Kidney glomerular epithelial cell (primary cell): ENCODE data around the gene SKAP2.
"Not testable (repeated sequence)": the region's sequence is repeated elsewhere in the genome, so short reads cannot be mapped to it uniquely, and the experiment has no call there.

Experiments used
- DNase-seq: peaks from one replicate; lab custom pipeline; 2025; lab: John Stamatoyannopoulos, UW

SKAP2 gene

DNA sequence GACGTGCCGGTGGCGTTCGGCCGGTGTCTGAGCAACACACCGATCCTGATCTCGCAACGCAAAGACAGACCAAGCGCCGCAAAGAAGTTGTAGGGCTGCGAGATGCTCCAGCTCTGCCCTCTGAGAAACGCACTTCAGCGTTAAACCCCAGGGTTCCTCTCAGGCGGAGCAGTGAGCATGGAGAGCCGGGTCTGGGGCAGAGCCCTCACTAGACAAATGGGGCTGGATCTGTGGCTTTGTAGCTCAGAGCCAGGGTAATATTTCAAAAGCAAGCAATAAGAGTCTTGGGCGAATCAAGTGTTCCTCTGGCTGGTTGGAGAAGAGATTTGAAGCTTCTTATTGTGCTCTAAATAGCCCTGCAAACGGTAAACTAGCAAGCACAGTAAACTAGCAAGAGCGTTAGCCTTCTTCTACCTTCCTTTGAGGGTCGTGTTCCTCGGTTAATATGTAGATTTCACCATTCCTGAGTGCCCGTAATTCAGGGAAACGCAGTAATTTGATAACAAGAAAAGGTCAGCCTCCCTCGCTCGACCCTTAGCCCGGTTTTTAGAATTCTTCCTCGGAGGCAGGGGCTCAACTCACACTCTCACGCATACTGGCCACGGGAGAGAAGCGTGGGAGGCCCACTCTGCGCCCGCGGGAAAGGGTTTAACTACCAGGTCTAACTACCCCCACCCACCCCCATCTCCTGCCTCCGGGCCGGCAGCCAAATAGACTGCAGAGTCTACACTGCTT, 6.7 kb downstream of the SKAP2 start:
- peak; percentile 48 for DNase-seq

DNA sequence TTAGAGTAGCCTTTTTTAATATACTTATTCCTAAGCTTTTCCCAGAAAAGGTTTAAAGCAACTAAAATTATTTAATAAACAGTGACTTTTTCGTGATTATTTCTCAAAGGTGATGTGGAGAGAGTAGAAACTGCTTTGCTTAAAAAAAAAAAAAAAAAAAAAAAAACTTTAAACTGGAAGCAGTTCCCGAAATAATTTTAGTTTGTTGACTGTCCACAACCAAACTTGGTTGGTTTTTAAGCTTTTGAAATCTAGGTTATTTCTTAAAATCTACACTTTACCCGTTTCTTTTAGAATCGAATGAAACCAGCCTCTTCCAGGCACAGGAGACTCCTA, 7.3 kb downstream of the SKAP2 start:
- no peak for DNase-seq

DNA sequence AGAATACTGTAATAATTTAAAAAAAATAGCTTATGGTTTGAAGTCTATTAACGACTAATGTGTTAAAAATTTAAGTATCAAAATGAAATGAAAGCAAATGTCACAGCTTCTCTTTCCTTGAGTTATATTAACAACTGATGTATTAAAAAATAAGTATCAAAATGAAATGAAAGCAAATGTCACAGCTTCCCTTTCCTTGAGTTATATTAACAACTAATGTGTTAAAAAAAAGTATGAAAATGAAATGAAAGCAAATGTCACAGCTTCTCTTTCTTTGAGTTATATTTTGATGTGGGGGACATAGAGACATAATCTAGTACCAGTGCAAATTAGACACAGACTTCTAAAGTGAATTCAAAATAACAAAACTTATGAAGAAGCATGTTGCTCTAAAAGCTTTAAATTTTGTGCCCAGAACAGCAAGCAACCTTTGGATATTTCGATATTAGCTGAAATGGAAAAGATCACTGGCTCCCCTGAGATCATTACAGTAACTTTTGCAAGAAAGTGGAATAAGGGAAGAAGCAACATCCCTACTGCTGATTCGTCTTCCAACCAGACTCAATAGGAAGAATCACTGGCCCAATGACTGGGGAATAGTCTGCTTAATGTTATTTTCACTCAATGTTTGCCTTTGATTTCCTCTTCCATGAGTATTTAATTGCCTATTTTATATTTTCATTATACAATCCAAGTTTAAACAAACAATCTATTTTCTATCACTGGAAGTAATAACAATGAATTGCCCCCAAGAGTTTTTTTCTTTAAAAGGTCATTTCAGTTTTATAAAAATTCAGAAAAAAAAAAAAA, 8.0 kb downstream of the SKAP2 start:
- peak; percentile 74 for DNase-seq

DNA sequence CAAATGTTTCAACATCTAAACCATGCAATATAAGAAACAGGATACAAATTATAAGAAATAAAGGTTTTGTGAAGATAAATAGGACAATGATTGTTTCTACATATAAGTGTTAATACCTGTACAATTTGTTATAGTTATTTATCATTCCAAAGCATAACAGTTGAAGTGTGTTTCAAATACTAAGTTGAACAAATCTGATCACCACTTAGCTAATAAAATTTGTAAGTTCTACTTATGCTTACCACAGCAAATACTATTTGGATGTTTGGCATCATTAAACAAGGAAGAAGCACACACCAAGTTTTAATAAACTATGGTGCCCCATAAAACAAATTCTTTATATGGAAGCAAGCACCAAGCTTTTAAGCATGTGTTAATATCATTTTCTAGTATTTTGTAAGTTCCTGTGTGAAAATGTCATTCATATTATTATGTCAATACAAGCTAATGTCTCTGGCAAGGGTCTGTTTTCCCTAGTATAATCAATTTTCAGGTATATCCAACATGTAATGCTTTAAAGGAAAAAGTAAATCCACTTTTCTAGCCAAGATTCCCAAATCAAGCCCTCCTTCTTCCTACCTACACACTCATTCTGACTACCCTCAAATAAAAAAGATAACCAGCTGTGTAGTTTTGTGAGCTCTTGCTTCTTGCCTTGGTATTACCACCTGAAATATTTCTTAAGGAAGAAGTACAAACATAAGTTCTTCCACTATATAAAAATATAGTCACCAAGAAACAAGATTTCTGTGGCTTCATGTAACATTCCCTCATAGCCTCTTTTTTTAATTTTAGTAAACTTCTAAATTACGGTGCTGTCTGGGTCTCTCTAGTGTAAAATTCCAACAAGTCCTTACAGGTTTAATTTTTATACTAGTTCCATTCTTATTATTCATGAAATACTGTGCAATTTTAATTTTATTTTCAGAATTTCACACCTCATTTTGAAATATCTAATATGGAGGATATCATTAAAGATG, 9.2 kb downstream of the SKAP2 start:
- DNase-seq = peak; percentile 76

DNA sequence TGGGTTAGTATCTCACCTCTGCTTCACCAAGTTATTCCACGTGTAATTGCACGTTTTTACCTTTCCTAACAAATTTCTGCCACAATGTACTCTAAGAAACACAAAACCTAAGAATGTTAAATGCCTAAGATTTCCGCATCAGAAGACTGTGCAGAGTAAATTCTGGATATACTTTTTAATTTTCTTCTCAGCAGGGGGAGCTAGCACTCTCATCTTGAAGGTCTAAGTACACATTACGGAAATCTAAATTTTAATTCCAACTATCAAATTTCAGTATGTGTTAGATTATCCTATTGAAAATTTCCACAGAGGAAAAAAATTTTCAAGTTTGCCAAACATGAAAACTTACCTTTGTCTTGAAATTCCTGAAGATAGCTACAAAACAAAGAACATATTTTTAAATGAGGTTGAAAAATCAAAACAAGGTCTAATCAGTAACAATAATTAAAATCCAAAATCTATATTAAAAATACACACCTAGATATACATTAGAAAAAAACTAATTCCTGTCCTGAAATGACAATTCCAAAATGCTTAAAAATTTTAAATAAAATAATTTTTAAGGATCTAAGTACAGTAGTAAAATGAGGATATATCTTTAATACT, 10.5 kb downstream of the SKAP2 start:
- DNase-seq = peak; percentile 85

DNA sequence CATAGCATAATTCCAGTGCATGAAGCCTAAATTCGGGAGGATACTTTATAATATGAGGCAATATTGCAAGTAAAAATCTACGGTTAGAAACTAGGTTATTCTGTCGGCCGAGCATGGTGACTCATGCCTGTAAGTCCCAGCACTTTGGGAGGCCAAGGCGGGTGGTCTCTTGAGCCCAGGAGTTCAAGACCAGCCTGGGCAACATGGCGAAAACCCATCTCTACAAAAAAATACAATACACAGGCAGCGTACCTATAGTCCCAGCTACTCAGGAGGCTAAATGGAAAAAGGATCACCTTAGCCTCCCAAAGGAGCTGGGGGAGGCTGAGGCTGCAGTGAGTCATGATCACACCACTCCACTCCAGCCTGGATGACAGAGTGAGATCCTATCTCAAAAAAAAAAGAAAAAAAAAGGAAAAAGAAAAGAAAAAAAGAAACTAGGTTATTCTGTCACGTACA, 14.2 kb downstream of the SKAP2 start:
- no peak for DNase-seq

DNA sequence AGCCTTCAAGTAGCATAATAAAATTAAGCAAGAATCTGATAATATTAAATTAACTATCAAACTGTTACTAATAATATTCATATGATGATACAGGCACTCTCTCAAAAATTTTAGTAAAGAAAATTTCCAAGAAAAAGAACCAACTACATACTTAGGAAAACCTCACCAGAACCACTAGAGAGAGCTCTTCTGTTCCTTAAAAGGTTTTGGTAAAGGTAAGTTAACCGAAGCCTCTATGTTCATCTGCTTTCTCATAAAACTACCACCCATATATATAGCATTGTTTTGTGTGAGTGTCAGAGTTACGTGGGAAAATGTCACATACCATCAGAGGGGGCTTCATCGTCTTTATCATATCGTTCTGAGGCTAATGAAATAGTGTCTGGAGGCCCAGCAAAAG, 20.7 kb downstream of the SKAP2 start:
- DNase-seq = no peak

DNA sequence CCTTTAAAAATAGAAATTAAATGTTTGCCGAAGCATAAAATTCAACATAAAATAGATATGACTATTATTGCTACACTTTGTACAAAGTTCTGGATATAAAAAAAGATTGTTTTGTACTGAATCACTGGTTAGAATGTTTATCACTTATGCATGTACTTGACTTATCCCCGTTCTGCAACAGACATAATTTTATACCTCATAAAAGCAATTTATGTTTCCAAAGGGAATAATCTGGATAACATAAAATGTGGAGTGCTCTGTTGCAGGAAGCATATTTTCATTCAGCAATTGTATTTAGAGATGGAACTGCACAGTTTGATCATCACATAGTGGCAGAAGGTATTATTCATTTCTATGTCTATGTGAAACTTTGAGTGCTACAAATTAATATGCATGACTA, 21.5 kb downstream of the SKAP2 start:
- DNase-seq = no peak

DNA sequence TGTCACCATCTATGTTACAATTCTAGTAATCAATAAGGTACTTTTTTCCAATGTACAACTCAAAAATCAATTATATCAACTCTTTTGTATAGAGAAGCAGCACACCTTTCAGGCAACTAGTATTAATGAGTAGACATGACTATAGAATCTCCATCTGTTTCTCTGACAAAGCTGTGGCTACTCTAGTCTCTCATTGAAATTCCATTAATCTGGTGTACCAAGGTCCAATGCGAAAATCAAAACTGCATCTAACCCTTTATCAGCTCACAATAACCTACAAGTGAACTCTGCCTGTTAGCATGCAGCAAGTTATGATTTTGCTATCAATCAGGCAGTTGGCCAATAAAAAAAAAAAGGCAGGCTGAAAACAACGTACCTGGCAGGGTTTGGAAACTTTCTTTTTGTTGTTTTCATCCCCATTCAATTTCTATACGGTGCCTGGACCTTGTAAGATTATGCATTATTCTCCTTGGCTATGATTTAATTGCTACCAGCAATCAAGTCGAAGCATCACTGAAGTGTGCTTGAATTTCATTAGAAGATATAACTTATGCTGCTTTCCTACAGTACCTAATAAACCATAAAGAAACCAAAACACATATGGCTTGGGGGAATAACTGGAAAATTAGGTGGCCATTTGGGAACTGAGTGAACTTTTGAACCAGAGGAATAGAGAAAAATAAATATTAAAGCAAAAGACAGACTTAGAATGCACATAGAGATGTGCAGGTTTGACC, 23.2 kb downstream of the SKAP2 start:
- DNase-seq = no peak

DNA sequence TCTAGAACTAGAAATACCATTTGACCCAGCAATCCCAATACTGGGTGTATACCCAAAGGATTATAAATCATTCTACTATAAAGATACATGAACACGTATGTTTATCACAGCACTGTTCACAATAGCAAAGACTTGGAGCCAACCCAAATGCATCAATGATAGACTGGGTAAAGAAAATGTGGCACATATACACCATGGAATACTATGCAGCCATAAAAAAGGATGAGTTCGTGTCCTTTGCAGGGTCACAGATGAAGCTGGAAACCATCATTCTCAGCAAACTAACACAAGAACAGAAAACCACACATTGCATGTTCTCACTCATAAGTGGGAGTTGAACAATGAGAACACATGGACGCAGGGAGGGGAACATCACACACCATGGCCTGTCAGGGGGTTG, 27.6 kb downstream of the SKAP2 start:
- DNase-seq = not testable (repeated sequence)

DNA sequence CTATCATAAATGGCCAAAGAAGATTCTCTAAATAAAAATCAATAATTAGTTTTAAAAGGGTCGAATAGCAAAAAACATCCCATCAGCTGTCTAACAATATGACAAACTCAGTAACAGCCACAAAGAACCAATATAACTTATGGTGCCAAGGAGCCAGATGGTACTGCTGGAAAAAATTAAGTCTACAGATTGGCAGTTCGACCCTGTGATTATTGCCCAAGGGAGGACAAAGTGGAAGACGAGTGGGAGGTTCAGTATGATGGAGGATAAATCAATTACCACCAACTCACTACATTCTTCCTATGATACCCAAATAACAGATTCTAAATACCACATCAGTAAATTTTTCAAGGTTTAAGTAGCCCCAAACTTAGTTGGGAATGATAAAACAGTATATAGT, 49.0 kb downstream of the SKAP2 start:
- DNase-seq = no peak

DNA sequence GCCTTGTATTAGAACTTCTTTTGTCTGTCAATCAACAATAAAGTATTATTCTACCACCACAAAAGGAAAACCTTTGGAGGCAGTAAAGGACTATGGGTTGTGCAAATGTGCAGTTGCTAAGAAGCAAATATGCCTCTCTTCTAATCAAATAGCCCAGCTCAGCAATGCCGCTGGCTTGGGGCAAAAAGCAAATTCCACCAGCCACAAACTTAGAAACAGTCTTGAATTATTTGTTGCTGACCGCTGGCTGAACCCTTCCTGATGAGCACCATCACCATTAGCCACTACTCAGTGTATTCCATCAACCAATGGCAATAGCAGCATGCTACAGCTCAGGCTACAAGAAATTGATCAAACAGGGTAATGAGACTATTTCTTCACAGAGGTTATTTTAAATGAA, 51.0 kb downstream of the SKAP2 start:
- no peak for DNase-seq

DNA sequence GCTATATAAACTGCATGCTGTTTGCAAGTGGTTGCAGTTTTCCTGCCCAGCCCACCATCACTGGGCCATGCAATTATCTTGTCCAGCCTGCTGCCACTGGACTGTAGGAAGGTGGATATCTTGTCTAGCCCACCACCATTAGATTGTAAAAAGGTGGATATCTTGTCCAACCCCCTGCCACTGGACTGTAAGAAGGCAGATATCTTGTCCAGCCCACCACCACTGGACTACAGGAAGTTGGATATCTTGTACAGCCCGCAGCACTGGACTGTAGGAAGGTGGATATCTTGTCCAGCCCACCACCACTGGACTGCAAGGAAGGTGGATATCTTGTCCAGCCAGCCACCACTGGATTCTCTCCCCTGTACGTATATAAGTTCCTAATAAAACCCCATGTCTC, 69.8 kb downstream of the SKAP2 start:
- DNase-seq = no peak

DNA sequence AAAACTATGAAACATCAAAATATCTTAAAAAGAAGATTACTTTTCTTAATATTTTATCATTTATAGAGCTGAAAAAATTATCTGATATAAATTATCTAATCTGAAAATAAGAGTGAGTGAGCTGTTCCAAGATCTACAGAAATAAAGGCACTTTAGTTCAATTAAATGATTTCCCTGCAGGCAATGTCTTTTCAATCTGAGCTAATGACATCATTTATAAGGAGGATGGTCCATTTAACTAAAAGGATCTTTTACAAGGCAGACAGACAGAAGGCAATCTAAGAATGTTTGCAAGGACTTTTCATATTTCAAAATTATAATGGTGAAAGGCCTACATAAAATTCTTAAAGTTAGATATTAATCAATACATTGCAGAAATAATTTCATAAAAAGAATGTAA, 71.8 kb downstream of the SKAP2 start:
- no peak for DNase-seq

DNA sequence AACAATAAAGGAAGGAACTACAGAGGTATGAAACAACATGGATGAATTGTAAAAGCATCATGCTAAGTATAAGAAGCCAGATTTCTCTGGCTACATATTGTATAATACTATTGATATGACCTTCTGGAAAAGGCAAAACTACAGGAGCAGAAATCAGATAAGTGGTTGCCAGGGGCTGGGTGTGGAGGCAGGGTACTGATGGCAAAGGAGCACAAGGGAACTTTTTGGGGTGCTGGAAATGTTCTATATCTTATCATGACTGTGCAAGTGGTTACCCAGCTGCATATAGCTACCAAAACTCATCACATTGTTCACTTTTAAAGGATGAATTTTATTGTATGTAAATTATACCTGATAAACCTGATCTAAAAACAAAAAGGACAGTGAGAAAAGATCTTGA, 72.4 kb downstream of the SKAP2 start:
- no peak for DNase-seq

DNA sequence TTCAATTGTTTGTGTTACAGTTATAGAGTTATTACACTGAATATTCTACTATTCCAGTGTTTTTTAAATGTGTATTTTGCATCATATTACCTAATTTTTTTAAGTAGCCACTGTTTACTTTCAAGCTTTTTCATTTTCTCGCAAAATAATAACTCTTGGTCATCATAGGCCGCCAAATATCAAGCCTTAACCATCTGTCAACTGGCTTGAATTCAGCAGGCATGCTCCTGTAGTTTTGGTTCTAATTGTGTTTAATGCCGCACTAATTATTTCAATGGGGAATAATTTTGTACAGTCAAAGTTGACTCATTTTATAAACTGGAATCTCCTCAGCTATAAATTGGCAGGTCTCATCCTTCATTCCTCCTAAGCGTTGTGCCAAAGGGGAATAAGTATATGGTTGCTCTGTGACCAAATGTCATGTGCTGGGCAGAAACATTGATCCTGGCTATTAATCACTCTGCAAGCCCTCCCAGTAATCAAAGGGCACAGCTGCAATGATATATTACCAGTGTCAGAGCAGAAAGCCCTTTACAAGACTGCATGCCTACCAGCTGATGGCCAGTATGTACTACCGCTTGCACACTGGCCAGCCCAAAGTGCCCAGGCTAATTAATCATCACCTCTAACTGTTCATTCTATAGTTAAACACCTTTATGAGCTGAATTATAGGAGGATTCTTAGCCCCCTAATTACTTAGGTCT, 74.8 kb downstream of the SKAP2 start:
- no peak for DNase-seq

DNA sequence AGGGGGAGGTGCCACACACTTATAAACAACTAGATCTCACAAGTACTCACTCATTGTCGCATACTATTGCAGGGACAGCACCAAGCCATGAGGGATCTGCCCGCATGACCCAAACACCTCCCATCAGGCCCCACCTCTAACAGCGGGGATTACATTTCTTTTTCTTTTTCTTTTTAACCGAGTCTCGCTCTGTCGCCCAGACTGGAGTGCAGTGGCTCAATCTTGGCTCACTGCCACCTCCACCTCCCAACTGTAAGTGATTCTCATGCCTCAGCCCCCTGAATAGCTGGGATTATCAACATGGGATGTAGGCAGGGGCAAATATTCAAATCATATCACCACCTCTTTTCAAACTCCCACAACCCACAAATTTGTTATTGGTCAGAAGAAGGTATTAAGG, 76.7 kb downstream of the SKAP2 start:
- DNase-seq = no peak

DNA sequence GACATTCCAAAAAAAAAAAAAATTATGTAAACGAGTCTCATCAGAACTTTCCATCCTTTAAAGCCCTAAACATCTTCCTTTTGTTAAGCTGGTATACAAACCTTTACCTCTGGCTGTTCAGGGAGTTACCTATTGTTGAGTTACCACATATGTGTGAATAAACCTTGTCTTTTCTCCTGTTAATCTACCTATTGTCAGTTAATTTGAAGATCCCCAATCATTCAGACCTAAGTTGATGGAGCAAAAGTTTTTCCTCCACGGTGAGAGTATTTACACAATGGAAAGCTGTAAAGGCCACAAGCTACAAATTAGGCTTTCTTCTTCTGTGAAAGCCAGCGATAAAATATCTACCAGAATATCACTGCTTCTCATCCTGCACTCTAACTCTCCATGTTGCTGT, 80.3 kb downstream of the SKAP2 start:
- DNase-seq = no peak

DNA sequence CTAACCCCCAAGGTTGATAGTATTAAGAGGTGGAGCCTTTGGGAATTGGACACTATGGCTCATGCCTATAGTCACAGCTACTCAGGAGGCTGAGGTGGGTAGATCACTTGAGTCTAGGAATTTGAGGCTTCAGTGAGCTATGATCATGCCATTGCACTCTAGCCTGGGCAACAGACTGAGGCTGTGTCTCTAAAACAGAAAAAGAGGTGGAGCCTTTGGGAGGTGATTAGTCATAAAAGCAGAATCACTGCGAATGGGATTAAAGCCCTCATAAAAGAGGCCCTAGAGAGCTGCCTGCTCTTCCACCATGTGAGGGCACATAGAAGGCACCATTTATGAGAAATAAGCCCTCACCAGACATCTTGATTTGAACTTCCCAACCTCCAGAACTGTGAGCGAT, 81.9 kb downstream of the SKAP2 start:
- no peak for DNase-seq

DNA sequence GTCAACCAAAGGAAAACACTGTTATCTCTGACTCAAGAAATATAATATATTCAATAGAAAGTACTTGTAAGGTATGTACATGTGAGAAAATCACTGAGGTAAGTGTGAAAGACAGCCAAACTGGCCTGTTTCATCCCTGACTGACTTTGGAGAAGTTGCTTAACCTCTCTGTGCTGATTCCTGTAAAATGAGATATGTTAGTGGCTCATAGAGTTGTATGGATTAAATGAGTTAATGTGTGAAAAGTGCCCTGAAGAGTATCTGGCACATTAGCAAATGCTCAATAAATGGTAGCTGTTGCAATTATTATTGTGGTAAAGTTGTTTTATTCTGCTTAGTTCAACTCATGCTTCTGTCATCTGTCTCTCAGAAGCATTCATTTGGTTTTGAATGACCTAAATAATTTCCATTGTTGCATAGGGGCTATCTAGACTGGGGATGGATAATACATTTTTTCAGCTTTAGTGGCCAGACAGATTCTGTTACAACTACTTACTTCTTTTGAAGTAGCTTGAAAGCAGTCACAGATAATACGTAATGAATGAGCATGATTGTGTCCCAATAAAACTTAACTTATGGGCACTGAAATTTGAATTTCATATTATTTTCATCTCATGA, 84.3 kb downstream of the SKAP2 start:
- DNase-seq = no peak
